GM06990 (cell line): Measurements from ENCODE around the gene ZNF396.

Experiments used
- DNase-seq: peaks from one replicate; pipeline ENCODE4 v3.0.0-alpha.2; 2011; ENCODE audit not compliant: insufficient read length; ENCODE audit errors: extremely low read depth
- H3K27me3 ChIP-seq: replicated peaks from 2 replicates; pipeline ENCODE4 v1.6.0; 2011; ENCODE audit warnings: low read length; ENCODE audit not compliant: control insufficient read depth, insufficient read depth
- H3K36me3 ChIP-seq: 2 replicates; pipeline ENCODE4 v1.5.1; 2011; ENCODE audit warnings: low read length; ENCODE audit not compliant: control insufficient read depth, insufficient read depth
- H3K4me3 ChIP-seq: replicated peaks from 2 replicates; pipeline ENCODE4 v1.5.1; 2011; ENCODE audit warnings: low read depth, mild to moderate bottlenecking, control low read depth, low read length
- CTCF ChIP-seq: IDR thresholded peaks from 2 replicates; pipeline ENCODE4 v1.5.1; 2011; ENCODE audit warnings: low read length, control low read depth, mild to moderate bottlenecking, inconsistent platforms; ENCODE audit not compliant: insufficient read depth, poor library complexity, severe bottlenecking

The ZNF396 gene

DNA sequence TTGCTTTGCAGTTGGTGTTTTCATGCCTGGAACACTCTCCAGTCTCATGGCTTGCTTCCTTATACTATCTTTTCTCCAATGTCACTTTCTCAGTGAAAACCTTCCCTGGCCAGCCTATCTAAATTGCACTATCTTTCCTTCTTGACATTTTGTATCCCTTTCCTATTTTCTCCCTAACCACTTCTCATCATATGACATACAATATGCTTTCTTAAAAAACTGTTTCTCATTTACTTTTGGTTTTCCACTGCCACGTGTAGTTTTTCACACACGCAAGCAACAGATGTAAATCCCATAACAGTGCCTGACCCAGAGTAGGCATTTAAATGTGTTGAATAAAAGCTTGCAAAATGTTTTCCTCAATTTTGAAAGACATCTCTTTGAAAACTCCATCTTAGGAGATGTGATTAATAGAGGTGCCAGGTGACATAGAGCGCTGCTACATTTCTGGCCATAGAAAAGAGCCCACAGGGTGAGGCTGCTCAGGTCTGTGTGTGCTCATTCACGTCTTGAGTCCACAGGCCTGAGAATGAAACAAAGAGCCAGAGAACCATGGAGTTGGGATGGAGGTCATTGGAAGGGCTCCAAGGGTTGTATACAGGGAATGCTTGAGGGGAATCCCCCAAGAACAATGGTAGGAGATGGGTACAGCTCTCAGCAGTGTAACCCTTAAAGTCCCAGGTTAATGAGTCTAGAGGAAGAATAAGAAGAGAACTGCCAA lies 45.6 kb downstream of the ZNF396 start:
- H3K4me3 ChIP-seq: no peak overlapping the region
- TF ChIP-seq CTCF: no peak
- DNase-seq: no peak
- H3K27me3 ChIP-seq: no peaks in the 10 kb centered on the region
- H3K36me3 ChIP-seq: peaks cover 7% of the 10 kb centered on the region

GRCh38 chr18:35328868-35329267 lies 48.3 kb downstream of the ZNF396 start:
- Histone ChIP-seq H3K36me3 (no peaks in the 10 kb centered on the region; the same call in 1 of the 2 replicates), H3K4me3 (no peak overlapping the region), H3K27me3 (no peaks in the 10 kb centered on the region)
- no peak for DNase-seq
- no peak for TF ChIP-seq CTCF

- no peaks in the 10 kb centered on the region for H3K36me3 ChIP-seq
- H3K4me3 ChIP-seq: no peak overlapping the region
- DNase-seq: no peak
- no peaks in the 10 kb centered on the region for H3K27me3 ChIP-seq
- TF ChIP-seq CTCF: no peak
Observed at GRCh38 chr18:35326695-35327387, 50.3 kb downstream of the ZNF396 start.

DNA sequence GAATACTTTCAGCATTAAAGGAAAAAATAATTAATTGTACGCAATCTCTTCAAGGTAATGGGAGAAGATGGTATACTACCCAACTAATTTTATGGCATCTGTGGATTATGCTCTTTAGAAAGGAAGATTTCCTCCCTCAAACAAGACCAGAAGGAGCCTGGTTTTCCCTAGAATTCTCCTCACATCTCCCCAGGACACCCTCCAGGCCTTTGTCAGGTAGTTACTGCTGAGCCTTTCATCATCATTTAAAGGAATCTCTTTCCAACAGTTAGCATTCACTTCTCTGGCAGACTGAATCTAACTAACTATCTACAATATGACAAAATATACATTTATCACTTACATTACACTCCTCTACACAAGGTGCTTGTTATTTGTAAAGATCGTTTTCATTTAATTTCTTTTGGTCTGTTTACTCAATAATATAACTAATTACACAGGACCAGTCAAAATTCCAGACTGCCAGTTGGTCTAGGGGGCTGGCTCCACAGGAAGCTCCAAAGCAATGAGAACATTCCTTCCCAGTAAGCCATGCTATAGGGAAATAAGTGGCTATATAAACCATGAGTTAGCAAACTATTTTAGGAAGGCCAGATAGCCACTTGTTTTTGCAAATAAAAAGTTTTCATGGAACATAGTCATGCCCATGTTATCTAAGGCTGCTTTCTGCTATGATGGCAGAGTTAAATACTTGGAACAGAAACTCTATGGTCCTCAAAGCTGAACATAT lies 52.0 kb downstream of the ZNF396 start:
- DNase-seq: no peak
- Histone ChIP-seq H3K27me3 (no peaks in the 10 kb centered on the region), H3K4me3 (no peak overlapping the region), H3K36me3 (no peaks in the 10 kb centered on the region)
- TF ChIP-seq CTCF: no peak

GRCh38 chr18:35322486-35323458 lies 54.4 kb downstream of the ZNF396 start:
- Histone ChIP-seq H3K36me3 (no peaks in the 10 kb centered on the region), H3K27me3 (no peaks in the 10 kb centered on the region), H3K4me3 (no peak overlapping the region)
- TF ChIP-seq CTCF: no peak
- no peak for DNase-seq
